Stimulated activated CD8-positive, alpha-beta memory T cell treated with anti-CD3 and anti-CD28 coated beads, Interleukin-15, amount 100 ng/mL, for 48 hours (primary cell): ENCODE data around the gene IFRD1.

Experiments
- DNase-seq, 2 donors: peaks; one replicate each; pipeline ENCODE4 v3.0.0-alpha.2; 2020; ENCODE audit warnings: low read depth in 2 of 2

Gene IFRD1, protein sequence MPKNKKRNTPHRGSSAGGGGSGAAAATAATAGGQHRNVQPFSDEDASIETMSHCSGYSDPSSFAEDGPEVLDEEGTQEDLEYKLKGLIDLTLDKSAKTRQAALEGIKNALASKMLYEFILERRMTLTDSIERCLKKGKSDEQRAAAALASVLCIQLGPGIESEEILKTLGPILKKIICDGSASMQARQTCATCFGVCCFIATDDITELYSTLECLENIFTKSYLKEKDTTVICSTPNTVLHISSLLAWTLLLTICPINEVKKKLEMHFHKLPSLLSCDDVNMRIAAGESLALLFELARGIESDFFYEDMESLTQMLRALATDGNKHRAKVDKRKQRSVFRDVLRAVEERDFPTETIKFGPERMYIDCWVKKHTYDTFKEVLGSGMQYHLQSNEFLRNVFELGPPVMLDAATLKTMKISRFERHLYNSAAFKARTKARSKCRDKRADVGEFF

DNA sequence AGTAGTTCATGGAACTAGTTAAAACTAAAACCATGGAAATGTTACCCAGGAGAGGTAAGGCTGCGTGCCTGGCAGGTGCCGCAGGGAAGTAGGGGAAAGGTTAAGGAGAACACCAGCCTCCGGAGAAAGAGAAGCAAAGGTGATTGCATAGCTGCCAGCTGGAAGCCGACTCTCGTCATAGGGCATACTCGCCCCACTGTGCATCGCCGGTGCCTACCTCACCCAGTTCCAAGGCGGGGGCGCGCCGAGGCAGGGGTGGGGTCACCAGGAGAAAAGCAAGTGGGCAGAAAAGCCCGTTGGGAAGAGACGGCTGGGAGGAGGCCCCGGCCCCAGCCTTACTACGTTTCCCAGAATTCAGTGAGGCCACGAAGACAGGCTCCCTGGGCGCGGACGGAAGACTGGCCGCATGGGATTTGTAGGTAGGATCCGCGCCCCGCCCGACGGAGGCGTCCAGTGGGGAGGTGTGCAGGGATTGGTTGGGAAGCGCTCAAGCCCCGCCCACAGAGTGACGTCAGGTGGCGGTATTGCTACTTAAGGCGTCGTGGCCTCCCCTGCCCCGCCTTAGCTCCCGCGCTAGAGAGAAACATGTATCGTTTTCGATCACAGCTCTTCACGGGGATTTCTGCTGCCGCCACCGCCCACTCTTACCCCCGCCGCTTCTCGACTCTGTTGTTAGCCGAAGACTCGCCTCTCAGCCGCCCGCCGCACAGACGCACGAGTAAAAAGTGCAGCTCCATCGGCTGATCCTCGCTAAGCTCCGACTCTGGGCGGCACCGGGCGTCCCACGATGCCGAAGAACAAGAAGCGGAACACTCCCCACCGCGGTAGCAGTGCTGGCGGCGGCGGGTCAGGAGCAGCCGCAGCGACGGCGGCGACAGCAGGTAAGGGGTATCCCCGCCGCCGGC, at the start of gene IFRD1:
Gene IFRD1 (plus strand): TSS at position 559 of the 905 bp plus-strand sequence. CDS start 229 bp downstream, at position 788.
- peak; percentile 94 to 95 for DNase-seq

- DNase-seq = no peak
Measured at GRCh38 chr7:112404321-112404720, 45.9 kb upstream of the IFRD1 start.

DNA sequence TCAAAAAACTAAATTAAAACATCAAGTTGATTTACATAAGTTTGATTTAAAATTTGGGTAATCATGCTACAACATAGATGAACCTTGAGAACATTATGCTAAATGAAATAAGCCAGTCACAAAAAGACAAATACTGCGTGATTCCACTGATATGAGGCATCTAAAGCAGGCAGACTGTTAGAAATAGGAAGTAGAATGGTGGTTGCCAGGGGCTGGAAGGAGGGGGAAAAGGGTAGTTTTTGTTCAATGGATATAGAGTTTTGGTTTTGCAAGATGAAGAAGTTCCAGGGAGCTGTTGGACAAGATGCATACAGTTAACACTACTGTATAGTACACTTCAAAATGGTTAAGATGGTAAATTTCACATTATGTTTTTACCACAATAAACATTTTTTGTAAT, 45.0 kb upstream of the IFRD1 start:
- no peak for DNase-seq

- no peak for DNase-seq
Measured at GRCh38 chr7:112407261-112407660, 43.0 kb upstream of the IFRD1 start.

GRCh38 chr7:112410092-112410491, 40.2 kb upstream of the IFRD1 start:
- DNase-seq = no peak

DNA sequence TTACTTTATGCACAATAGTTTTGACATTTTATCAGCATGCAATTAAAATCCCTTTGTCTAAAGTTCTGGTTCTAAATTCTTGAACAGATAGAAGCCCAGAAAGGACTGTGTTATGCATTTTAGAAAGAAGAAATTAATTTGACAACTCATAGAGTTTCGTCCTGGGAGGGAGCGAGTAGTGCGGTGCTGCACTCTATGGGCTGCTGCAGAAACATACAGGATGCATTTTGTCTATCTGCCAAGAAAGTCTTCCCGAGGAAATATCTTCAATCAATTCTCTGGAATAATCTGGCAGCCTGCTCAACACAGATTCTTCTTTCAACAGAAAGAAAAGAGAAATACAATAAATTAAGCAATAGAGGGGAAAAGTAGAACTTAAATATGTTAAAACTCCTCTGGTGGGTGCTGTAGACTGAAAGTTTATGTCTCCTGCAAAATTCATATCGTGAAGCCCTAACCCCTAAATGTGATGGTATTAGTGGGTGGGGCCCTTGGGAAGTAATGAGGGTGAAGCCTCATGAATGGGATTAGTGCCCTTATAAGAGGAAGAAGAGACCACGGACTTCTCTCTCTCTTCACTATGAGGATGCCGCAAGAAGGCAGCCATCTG, 39.0 kb upstream of the IFRD1 start:
- DNase-seq = no peak

- DNase-seq = no peak
Measured at GRCh38 chr7:112414855-112415490, 35.3 kb upstream of the IFRD1 start.

- no peak for DNase-seq
Measured at GRCh38 chr7:112416127-112416526, 34.1 kb upstream of the IFRD1 start.

GRCh38 chr7:112419543-112420130, 30.6 kb upstream of the IFRD1 start:
- no peak for DNase-seq

DNA sequence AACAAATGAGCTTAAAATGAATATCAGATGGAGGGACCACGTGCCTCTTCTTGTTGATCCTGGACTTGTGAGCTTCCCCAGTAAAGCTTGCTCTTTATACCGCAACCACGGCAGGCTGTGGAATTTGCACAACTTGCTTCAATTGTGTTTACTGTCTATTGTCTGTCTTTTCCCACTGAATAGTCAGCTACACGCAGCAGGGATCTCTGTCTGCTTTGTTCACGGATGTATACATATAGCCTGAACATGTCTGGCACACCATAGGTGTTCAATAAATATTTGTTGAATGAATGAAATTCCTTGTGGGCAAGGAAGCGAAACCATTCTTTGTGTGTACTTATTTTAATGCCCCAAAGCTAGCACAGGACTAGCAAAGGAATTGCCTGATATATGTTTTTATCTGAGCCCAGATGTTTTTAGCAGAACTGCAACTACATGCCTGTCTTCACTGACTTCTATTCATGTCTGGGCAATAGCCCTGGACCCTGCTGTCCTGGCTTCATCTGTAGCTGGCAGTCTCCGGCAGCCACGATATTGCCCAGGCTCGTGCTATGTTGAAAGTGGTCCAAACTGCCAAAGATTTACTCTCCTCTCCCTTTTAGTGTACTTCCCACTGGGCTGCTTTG, 29.9 kb upstream of the IFRD1 start:
- no peak for DNase-seq

GRCh38 chr7:112421666-112422486, 28.4 kb upstream of the IFRD1 start:
- no peak for DNase-seq

GRCh38 chr7:112422842-112423496, 27.3 kb upstream of the IFRD1 start:
- DNase-seq = no peak

GRCh38 chr7:112423987-112424386, 26.3 kb upstream of the IFRD1 start:
- DNase-seq = no peak

DNA sequence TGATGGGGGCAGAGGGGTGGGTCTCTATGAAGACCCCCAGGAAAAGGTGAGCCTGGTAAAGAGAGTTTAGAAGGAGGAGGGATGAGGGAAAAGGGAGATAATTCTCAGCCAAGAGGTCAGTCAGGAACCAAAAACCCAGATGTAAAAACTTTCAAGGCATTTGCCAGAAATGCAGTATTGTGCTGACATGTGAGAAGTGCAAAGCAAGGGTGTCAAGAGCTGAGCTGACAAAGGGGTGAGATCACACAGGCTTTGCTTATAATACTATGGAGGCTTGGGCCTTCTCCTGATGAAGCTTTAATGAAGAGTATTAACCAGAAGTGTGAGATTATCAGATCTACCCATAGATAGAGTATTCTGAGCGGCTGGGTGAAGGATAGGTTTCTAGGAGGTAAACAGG, 22.3 kb upstream of the IFRD1 start:
- DNase-seq = no peak

- no peak for DNase-seq
Measured at GRCh38 chr7:112428715-112429114, 21.5 kb upstream of the IFRD1 start.

GRCh38 chr7:112430649-112431048, 19.6 kb upstream of the IFRD1 start:
- DNase-seq = no peak

- DNase-seq = no peak
Measured at GRCh38 chr7:112431803-112432202, 18.5 kb upstream of the IFRD1 start.

DNA sequence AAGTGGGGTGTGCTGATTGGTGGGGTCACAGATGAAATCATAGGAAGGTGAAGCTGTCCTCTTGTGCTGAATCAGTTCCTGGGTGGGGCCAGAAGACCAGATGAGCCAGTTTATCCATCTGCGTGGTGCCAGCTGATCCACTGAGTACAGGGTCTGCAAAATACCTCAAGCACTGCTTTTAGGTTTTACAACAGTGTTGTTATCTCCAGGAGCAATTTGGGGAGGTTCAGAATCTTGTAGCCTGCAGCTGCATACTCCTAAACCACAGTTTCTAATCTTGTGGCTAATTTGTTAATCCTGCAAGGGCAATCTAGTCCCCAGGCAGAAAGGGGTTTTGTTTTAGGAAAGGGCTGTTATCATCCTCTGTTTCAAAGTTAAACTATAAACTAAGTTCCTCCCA, 17.0 kb upstream of the IFRD1 start:
- DNase-seq = no peak

DNA sequence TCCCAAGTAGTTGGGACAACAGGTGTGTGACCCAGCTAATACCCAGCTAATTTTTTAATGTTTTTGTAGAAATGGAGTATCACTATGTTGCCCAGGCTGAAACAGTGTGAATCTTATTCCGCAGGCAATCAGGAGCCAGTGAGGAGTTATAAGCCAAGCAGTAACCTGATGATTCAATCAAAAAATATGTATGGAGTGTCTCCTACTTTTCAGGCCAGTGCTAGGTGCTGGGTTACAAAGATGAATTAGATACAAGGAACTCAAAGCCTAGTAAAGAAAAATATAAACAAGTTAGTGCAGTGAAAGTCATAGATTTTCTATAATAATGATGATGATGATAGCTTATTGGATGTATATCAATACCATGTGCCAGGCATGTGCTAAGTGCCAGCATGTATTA, 13.2 kb upstream of the IFRD1 start:
- no peak for DNase-seq

- DNase-seq = no peak
Measured at GRCh38 chr7:112439476-112439875, 10.8 kb upstream of the IFRD1 start.
